Endothelial cell of hepatic sinusoid (primary cell): ENCODE measurements around the gene CDR2L.
"Not testable (repeated sequence)": the region's sequence is repeated elsewhere in the genome, so short reads cannot be mapped to it uniquely, and the experiment has no call there.

Source experiments
- in situ Hi-C: cut with HindIII; loops from 2 replicates; pipeline ENCODE4 v1.10.0; 2017; ENCODE audit warnings: low sequenced_read_pairs

Gene CDR2L

GRCh38 chr17:74979408-74980146 lies 7.9 kb upstream of the CDR2L start:
- in situ Hi-C loops, result no loop called here

- in situ Hi-C loops, result no loop called here
Measured at GRCh38 chr17:74981318-74981978, 6.0 kb upstream of the CDR2L start.

- in situ Hi-C loops, result no loop called here
Measured at GRCh38 chr17:74981979-74982662, 5.3 kb upstream of the CDR2L start.

GRCh38 chr17:74982663-74983313 lies 4.6 kb upstream of the CDR2L start:
- in situ Hi-C loops, result not testable (repeated sequence)

GRCh38 chr17:74986206-74986576 lies 1.2 kb upstream of the CDR2L start:
- in situ Hi-C loops, result no loop called here

- in situ Hi-C loops, result no loop called here
Measured at GRCh38 chr17:74987909-74988711, 678 bp downstream of the CDR2L start.

- in situ Hi-C loops, result no loop called here
Measured at GRCh38 chr17:74990581-74991105, 3.2 kb downstream of the CDR2L start.

- in situ Hi-C loops, result no loop called here
Measured at GRCh38 chr17:74992223-74992622, 4.8 kb downstream of the CDR2L start.

GRCh38 chr17:74994440-74994839 lies 7.0 kb downstream of the CDR2L start:
- in situ Hi-C loops, result no loop called here

GRCh38 chr17:74995847-74996246 lies 8.4 kb downstream of the CDR2L start:
- in situ Hi-C loops, result no loop called here

GRCh38 chr17:74998783-74999182 lies 11.4 kb downstream of the CDR2L start:
- in situ Hi-C loops, result no loop called here

GRCh38 chr17:74999523-74999922 lies 12.1 kb downstream of the CDR2L start:
- in situ Hi-C loops, result no loop called here

GRCh38 chr17:75001915-75002843 lies 14.7 kb downstream of the CDR2L start:
- in situ Hi-C loops, result no loop called here

- in situ Hi-C loops, result no loop called here
Measured at GRCh38 chr17:75003070-75003956, 15.9 kb downstream of the CDR2L start.

- in situ Hi-C loops, result no loop called here
Measured at GRCh38 chr17:75003957-75004355, 16.5 kb downstream of the CDR2L start.

GRCh38 chr17:75004371-75004770 lies 16.9 kb downstream of the CDR2L start:
- in situ Hi-C loops, result no loop called here

GRCh38 chr17:75005291-75005690 lies 17.9 kb downstream of the CDR2L start:
- in situ Hi-C loops, result no loop called here

- in situ Hi-C loops, result not testable (repeated sequence)
Measured at GRCh38 chr17:75006084-75006483, 18.7 kb downstream of the CDR2L start.
